Cardiac fibroblast (primary cell): ENCODE data around the gene C14orf132.
"Not testable (repeated sequence)": the region's sequence is repeated elsewhere in the genome, so short reads cannot be mapped to it uniquely, and the experiment has no call there.

Source experiments
- DNase-seq, 2 donors: peaks; one replicate each; pipeline versions ENCODE4 v3.0.0 to v3.0.0-alpha.2; 2010; ENCODE audit warnings: low read depth in 2 of 2
- H3K4me3 ChIP-seq, 2 donors: replicated peaks in 1 of 2; 1 replicate in 1 of 2; 2 replicates in 1 of 2; pipeline ENCODE4 v1.5.1; 2011; ENCODE audit warnings: low read depth in 2 of 2, low read length in 2 of 2, mild to moderate bottlenecking in 2 of 2, moderate library complexity in 1 of 2
- CTCF ChIP-seq: IDR thresholded peaks from one replicate; pipeline ENCODE4 v1.5.1; 2011; ENCODE audit warnings: low read depth, mild to moderate bottlenecking, low read length, inconsistent platforms

The C14orf132 gene

GRCh38 chr14:96011131-96011530, 28.0 kb upstream of the C14orf132 start:
- no peak for DNase-seq
- TF ChIP-seq CTCF: no peak
- no peak overlapping the region for H3K4me3 ChIP-seq

GRCh38 chr14:96011607-96012006, 27.6 kb upstream of the C14orf132 start:
- no peak for TF ChIP-seq CTCF
- H3K4me3 ChIP-seq: no peak overlapping the region
- no peak for DNase-seq

DNA sequence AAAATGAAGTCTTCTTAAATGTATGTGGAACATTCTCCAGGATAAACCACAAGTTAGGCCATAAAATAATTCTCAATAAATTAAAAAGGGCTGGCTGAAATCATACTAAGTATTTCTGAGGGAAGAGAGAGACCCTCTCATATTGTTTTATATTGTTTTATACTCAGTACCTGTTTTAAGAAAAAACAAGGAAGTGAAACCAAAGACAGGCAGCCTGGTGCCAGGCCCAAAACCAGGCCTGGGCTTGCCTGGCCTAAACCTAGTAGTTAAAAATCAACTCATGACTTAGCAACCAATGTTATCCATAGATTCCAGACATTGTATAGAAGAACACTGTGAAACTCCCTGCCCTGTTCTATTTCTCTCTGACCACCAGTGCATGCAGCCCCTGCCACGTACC, 26.4 kb upstream of the C14orf132 start:
- not testable (repeated sequence) for H3K4me3 ChIP-seq

DNA sequence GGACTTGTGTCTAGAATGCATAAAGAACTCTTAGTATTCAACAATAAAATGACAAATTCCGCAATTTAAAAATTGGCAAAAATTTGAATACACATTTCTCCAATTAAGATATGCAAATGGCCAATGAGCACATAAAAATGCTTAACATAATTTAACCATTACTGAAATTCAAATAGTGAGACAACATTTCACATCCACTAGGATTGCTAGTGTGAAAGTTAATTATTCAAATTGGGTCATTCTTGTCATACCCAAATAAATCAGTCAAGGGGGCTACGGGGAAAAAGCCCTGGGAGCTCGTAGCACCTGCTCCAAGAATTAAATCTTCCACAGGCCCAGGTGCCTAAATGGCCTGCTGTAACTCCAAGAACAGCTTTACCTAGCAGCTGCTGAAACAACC, 25.0 kb upstream of the C14orf132 start:
- TF ChIP-seq CTCF: no peak
- no peak for DNase-seq
- H3K4me3 ChIP-seq: no peak overlapping the region

More for the DNA sequence above, 26.4 kb upstream of the C14orf132 start:
- not testable (repeated sequence) for DNase-seq

- TF ChIP-seq CTCF: no peak
- no peak overlapping the region for H3K4me3 ChIP-seq
- DNase-seq: no peak
Observed at GRCh38 chr14:96016501-96017160, 22.5 kb upstream of the C14orf132 start.

GRCh38 chr14:96017882-96018281, 21.3 kb upstream of the C14orf132 start:
- DNase-seq: no peak
- TF ChIP-seq CTCF: no peak
- no peak overlapping the region for H3K4me3 ChIP-seq

- no peak for DNase-seq
- TF ChIP-seq CTCF: no peak
- H3K4me3 ChIP-seq: no peak overlapping the region
Observed at GRCh38 chr14:96027431-96028355, 11.5 kb upstream of the C14orf132 start.
